ENCODE data around the gene HEPHL1.

Gene HEPHL1

GRCh38 chr11:94024547-94024946 lies 3.4 kb downstream of the HEPHL1 start:
- DNase-seq (ENCODE audit: low read depth in 2 of 2), result no peak

GRCh38 chr11:94025690-94026394 lies 4.7 kb downstream of the HEPHL1 start:
- DNase-seq (ENCODE audit: low read depth in 2 of 2), result no peak

DNA sequence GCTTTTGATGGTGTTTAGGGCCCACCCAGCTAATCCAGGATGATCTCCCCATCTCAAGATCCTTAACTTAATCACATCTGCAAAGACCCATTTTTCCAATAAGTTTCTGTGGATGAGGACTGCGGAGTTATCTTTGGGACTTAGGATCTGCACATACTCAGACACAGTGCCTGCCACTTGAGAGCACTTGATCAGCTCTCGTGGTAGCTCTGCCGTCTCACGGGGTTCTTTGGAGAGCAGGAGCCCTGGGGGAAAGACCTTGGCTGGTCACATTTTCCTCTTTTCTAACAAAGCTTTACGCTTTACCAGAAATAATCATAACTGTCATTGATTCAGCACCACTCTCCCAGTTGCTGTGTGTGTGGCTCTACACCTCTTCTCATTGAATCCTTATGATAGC lies 6.1 kb downstream of the HEPHL1 start:
- no peak for DNase-seq (ENCODE audit: low read depth in 2 of 2)

DNA sequence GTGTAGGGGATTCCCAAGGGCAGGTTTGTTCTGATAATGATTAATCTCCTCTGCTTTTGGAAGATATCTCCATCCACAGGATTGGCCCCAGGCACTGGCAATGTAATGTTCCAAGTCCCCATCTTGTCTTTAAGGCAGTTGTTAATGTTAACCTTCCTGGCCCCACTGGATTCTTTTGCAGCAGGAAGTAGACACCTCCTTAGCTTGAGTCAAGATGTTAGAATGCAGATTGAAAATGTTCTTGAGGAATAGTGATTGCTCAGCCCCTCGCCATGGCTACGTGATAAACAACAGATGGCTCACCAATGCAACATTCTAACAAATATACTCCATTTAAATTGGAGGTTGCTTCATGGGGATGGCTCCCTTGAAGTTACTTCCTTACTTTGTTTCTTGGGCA lies 7.3 kb downstream of the HEPHL1 start:
- DNase-seq (ENCODE audit: low read depth in 2 of 2), result no peak

DNA sequence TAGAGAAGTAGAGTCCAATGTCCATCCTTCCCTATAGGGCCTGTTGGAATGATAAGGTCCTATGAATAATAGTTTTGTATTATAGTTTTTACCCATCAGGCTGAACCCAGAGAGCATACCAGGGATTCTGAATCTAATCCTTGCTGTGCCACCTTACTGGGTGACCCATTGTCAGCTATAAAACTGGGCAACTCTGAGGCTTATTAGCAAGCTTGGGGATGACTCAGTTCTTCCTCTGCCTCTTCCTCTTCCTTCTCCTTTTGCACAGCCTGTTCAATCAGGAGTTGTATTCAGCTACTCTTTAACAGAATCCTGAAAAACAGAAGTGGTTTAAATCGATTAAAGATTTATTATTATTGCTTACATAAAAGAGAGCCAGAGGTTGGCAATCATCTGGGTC lies 8.9 kb downstream of the HEPHL1 start:
- DNase-seq (ENCODE audit: low read depth in 2 of 2), result no peak

DNA sequence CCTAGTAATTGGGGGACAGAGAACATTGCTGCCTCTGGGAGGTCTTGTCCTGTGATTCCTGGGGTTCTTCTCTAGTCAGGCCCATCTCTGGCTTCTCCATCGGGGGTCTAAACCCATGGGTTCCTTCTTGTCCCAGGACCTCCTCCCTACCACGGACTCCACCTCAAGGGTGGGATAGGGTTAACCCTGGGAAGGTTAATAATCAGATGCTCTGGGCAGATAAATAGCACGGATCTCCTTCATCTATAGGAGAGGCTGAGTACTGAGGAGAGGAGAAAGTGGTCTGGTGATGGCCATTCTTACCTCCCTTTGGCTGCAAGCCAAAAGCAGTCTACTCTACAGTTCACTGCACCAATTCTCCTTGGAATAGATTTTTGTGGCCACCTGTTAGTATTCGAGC lies 10.5 kb downstream of the HEPHL1 start:
- no peak for DNase-seq (ENCODE audit: low read depth in 2 of 2)

DNA sequence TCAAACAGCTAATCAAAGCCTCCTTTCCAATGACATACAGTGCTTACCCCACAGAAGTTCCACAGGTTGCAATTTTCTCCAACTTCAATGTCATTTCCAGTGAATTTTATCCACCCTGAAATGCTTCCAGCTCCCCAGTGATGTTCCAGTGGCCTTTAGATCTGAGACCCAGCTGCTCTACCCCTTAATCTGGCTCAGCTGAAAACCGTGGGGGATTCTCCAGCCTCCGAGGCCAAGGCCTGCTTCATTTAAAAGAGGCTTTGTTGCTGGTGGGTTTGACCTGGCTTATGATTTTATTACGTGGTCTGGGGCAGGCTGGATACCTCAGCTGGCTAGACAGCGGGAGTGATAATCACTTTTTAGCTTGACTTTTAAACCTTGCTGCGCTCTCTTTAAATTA lies 10.9 kb downstream of the HEPHL1 start:
- DNase-seq (ENCODE audit: low read depth in 2 of 2), result no peak

- no peak for DNase-seq (ENCODE audit: low read depth in 2 of 2)
These were observed 11.6 kb downstream of the HEPHL1 start for GRCh38 chr11:94032725-94033124.

GRCh38 chr11:94034207-94034606 lies 13.1 kb downstream of the HEPHL1 start:
- no peak for DNase-seq (ENCODE audit: low read depth in 2 of 2)

DNA sequence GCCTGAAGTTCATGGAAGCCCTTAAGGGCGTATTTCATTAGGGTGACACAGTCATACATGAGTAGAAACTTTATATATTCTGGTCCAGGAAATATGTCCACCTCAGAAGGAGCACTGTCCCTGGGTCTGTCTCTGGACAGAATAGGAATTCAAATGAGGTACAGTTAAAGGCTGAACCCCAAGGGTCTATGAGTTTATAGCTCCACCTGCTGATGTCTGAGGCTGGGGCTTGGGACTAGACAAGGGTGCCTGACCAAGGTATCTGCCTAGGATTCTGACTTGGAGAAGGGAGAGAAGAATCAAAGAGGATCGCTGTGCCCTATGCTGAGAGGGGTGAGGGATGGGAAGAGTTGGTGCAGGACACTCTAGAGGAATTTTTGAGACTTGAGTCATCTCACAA lies 14.9 kb downstream of the HEPHL1 start:
- no peak for DNase-seq (ENCODE audit: low read depth in 2 of 2)

GRCh38 chr11:94043241-94043640 lies 22.1 kb downstream of the HEPHL1 start:
- no peak for DNase-seq (ENCODE audit: low read depth in 2 of 2)

- no peak for DNase-seq (ENCODE audit: low read depth in 2 of 2)
These were observed 25.6 kb downstream of the HEPHL1 start for GRCh38 chr11:94046796-94047195.

DNA sequence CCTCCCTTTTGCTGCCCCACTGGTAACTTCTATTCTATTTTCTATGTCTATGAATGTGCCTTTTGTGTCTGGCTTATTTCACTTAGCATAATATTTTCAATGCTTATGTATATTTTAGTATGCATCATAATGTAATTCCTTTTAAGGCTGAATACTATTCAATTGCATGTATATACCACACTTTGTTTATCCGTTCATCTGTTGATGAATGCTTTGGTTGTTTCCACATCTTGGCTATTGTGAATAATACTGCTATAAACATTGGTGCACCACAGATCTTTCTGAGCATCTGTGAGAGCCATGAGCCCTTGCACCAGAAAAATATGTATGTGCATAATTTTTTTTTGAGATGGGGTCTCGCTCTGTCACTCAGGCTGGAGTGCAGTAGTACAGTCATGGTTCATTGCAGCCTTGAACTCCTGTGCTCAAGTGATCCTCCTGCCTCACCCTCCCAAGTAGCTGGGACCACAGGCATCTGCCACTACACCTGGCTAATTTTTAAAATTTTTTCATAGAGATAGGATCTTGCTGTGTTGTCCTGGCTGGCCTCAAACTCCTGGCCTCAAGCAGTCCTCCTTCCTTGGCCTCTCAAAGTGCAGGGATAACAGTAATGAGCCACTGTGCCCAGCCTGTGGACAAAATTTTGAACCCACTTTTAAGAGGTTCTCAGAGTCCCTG lies 27.0 kb downstream of the HEPHL1 start:
- no peak for DNase-seq (ENCODE audit: low read depth in 2 of 2)

GRCh38 chr11:94049351-94049750 lies 28.2 kb downstream of the HEPHL1 start:
- DNase-seq (ENCODE audit: low read depth in 2 of 2), result no peak

DNA sequence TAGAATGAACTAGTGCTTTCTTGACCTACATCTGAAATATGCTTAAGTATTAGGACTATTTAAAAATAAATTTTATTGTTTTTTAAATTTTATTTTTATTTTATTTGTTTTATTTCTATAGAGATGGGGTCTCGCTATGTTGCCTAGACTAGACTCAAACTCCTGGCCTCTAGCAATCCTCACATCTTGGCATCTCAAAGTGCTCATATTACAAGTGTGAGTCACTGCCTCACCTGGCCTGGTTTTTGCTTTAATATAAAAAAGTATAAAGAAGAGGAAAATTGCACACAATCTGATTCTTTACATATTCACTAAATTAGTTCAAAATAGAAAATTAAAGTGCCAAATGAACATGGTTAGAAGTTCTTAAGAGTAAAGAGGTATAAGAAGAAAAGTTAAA lies 37.5 kb downstream of the HEPHL1 start:
- DNase-seq (ENCODE audit: low read depth in 2 of 2), result no peak

DNA sequence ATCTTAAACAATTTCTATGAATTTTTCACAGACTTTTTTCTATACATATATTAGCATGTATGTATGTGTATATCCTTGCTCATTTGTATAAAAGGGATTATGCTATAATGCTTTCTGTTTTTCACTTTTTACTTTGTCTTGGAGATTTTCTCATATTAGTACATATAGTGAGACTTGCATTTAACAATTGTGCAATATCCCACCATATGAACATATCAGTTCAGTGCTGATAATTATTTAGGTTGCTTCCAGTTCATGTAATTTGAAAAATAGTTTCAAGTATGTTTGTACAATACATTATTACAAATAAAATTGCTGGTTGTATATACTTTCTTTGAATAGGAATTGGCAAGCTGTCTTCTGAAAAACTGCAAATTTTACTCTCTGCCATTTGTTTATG lies 37.9 kb downstream of the HEPHL1 start:
- DNase-seq (ENCODE audit: low read depth in 2 of 2), result no peak

GRCh38 chr11:94060401-94060800 lies 39.2 kb downstream of the HEPHL1 start:
- no peak for DNase-seq (ENCODE audit: low read depth in 2 of 2)

GRCh38 chr11:94062360-94062759 lies 41.2 kb downstream of the HEPHL1 start:
- no peak for DNase-seq (ENCODE audit: low read depth in 2 of 2)

- DNase-seq (ENCODE audit: low read depth in 2 of 2), result no peak
These were observed 45.8 kb downstream of the HEPHL1 start for GRCh38 chr11:94066901-94067429.

DNA sequence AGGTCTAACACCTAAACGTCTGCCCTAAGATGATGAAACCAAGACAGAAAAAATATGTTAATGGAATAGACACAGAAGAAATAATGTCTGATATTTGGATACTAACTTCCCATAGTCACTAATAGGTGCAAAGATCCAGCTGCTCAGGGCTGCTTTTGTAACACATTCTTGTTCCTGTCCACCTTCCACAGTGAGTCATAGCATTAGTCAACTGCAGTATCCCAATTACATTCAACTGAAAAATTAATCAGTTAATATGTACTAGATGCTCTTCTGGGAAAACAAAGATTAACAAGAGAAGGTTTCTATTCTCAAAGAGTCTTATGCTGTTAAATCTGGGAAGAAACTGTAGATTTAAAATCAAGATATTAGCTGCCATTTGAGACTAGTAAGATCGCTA lies 47.6 kb downstream of the HEPHL1 start:
- no peak for DNase-seq (ENCODE audit: low read depth in 2 of 2)

DNA sequence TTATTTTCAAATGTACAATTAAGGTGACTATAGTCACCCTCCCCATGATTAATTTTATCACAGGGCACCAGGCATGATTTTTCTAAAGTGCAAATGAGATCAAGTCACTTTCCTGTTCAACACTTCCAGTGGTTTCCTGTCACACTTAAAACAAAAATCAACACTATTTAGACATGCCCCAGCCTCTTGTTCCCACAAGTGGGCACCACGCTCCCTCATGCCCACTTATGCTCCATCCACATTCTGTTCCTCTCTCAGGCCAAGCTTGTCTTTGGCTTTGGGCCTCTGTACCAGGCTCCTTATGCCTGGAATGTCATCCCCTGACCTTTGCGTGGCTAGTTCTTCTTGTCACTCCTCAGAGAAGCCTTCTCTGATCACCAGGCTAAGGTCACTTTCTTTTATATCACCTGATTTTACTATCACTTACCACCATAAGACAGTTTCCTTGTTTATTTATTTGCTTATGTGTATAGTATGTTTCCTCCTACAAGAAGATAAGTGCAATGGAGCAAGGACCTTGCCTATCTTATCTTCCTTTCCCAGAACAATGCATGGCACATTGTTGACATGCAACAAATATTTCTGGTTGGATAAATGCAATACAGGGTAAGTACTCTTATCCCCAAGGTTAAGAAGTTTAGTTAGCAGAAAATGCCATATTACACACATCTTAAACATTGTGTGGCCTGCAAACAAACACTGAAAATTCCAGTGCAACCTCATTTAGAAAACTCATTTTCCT lies 56.6 kb downstream of the HEPHL1 start:
- DNase-seq (ENCODE audit: low read depth in 2 of 2), result no peak

DNA sequence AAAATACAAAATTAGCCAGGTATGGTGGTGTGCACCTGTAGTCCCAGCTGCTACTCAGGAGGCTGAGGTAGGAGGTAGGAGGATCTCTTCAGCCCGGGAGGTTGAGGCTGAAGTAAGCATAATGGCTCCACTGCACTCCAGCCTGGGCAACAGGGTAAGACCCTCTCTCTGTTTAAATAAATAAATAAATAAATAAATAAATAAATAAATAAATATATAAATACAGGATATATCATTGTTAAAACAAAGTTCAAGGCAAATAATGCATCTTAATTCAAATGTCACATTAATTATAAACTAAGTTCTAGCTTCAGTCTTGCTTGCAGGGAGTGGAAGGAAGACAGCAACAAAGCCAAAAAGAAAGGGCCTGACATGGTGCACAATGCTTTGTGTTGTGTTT lies 63.0 kb downstream of the HEPHL1 start:
- no peak for DNase-seq (ENCODE audit: low read depth in 2 of 2)

DNA sequence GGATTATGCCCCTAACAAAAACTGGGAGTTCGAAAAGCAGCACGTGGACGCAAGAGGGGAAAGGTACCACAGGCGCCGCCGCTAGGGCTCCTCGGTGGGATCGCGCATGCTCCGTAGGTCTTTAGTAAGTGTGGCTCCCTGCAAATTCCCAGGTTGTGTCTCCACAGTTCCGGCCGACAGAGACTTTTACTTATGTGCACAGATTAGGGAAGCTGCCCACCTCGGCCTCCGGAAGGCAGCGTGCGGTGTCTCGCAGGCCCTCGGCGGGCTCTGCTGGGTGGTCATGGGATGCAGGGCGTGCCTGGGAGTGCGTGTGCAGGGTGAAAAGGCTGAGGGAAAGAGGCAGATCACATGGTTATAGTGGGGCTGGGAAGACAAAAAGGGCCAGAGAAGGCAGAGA lies 67.8 kb downstream of the HEPHL1 start:
- no peak for DNase-seq (ENCODE audit: low read depth in 2 of 2)

All from stimulated activated CD8-positive, alpha-beta memory T cell treated with anti-CD3 and anti-CD28 coated beads, Interleukin-2, amount 100 ng/mL, for 1 hour (primary cell).